Right lobe of liver (tissue), 4 donors: Measurements from ENCODE around the gene SSB.

Source experiments
- POLR2A ChIP-seq: fragments of 450-650 bp; IDR thresholded peaks from one replicate; pipeline ENCODE4 v1.6.1; 2017; ENCODE audit warnings: antibody characterized with exemption, mild to moderate bottlenecking
- TF ChIP-seq, protein P1 (sequence below), 4 donors: fragments of 200-600 bp in 3 of 4; fragments of 450-650 bp in 1 of 4; IDR thresholded peaks; one replicate each; pipeline versions ENCODE4 v1.5.1 to v1.8.0; 2016 to 2022; ENCODE audit warnings: antibody characterized with exemption in 4 of 4, mild to moderate bottlenecking in 2 of 4
- donor health status: DM: no; HTN: no; CAD: no.
- donor health status: DM: no; HTN: no; CAD: no.
- donor health status: DM: no; HTN: yes; CAD: no.

DNA sequence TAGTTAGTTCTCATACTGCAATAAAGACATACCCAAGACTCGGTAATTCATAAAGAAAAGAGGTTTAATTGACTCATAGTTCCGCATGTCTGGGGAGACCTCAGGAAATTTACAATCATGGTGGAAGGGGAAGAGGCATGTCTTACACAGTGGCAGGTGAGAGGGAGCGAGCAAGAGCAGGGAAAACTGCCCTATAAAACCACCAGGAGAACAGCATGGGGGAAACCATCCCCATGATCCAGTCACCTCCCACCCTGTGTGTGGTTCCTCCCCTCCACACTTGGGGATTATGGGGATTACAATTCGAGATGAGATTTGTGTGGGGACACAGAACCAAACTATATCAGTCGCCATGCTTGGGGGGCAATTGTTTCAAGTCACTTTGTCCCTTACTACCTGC is 1.1 kb upstream of the SSB start:
- TF ChIP-seq, protein P1, sequence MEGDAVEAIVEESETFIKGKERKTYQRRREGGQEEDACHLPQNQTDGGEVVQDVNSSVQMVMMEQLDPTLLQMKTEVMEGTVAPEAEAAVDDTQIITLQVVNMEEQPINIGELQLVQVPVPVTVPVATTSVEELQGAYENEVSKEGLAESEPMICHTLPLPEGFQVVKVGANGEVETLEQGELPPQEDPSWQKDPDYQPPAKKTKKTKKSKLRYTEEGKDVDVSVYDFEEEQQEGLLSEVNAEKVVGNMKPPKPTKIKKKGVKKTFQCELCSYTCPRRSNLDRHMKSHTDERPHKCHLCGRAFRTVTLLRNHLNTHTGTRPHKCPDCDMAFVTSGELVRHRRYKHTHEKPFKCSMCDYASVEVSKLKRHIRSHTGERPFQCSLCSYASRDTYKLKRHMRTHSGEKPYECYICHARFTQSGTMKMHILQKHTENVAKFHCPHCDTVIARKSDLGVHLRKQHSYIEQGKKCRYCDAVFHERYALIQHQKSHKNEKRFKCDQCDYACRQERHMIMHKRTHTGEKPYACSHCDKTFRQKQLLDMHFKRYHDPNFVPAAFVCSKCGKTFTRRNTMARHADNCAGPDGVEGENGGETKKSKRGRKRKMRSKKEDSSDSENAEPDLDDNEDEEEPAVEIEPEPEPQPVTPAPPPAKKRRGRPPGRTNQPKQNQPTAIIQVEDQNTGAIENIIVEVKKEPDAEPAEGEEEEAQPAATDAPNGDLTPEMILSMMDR (IDR thresholded peaks at IDR 0.05), result no peak
- TF ChIP-seq POLR2A, result no peak
